ACHN (cell line): ENCODE measurements around the gene DSTN.

Experiments used
- DNase-seq: peaks from one replicate; pipeline ENCODE4 v3.0.0-alpha.2; 2015
- in situ Hi-C: cut with HindIII; loops from 2 replicates; pipeline ENCODE4 v1.10.0; 2017; ENCODE audit warnings: low sequenced_read_pairs, low pct_ligation_motif_present, low pct_unique_long_range_greater_than_20kb

DSTN gene

GRCh38 chr20:17571153-17571527, 1.3 kb downstream of the DSTN start:
- in situ Hi-C loops, result no loop called here
- DNase-seq, result no peak

GRCh38 chr20:17572034-17572638, 2.3 kb downstream of the DSTN start:
- in situ Hi-C loops, result no loop called here

GRCh38 chr20:17573463-17573862, 3.6 kb downstream of the DSTN start:
- DNase-seq, result no peak
- in situ Hi-C loops, result no loop called here

More at GRCh38 chr20:17572034-17572638, 2.3 kb downstream of the DSTN start:
- no peak for DNase-seq

GRCh38 chr20:17576215-17576614, 6.3 kb downstream of the DSTN start:
- DNase-seq, result no peak
- in situ Hi-C loops, result no loop called here

GRCh38 chr20:17579369-17580039, 9.6 kb downstream of the DSTN start:
- in situ Hi-C loops, result no loop called here
- no peak for DNase-seq

- in situ Hi-C loops, result no loop called here
These were observed 11.0 kb downstream of the DSTN start for GRCh38 chr20:17580895-17581294.

GRCh38 chr20:17583126-17583525, 13.3 kb downstream of the DSTN start:
- in situ Hi-C loops, result no loop called here

More at GRCh38 chr20:17580895-17581294, 11.0 kb downstream of the DSTN start:
- no peak for DNase-seq

GRCh38 chr20:17584689-17585088, 14.8 kb downstream of the DSTN start:
- in situ Hi-C loops, result no loop called here
- no peak for DNase-seq

More at GRCh38 chr20:17583126-17583525, 13.3 kb downstream of the DSTN start:
- DNase-seq, result no peak

GRCh38 chr20:17586250-17586649, 16.4 kb downstream of the DSTN start:
- no peak for DNase-seq

GRCh38 chr20:17587148-17587547, 17.3 kb downstream of the DSTN start:
- DNase-seq, result no peak
- in situ Hi-C loops, result no loop called here

More at GRCh38 chr20:17586250-17586649, 16.4 kb downstream of the DSTN start:
- in situ Hi-C loops, result no loop called here

- DNase-seq, result no peak
- in situ Hi-C loops, result no loop called here
These were observed 17.9 kb downstream of the DSTN start for GRCh38 chr20:17587824-17588223.

GRCh38 chr20:17589161-17589834, 19.4 kb downstream of the DSTN start:
- DNase-seq, result no peak
- in situ Hi-C loops, result no loop called here

- in situ Hi-C loops, result no loop called here
- DNase-seq, result no peak
These were observed 20.4 kb downstream of the DSTN start for GRCh38 chr20:17590245-17590644.

GRCh38 chr20:17593902-17594301, 24.0 kb downstream of the DSTN start:
- DNase-seq, result no peak
- in situ Hi-C loops, result no loop called here

GRCh38 chr20:17594443-17594842, 24.6 kb downstream of the DSTN start:
- no peak for DNase-seq
- in situ Hi-C loops, result no loop called here

- DNase-seq, result no peak
- in situ Hi-C loops, result no loop called here
These were observed 26.0 kb downstream of the DSTN start for GRCh38 chr20:17595856-17596255.

GRCh38 chr20:17598013-17598550, 28.2 kb downstream of the DSTN start:
- in situ Hi-C loops, result no loop called here
- no peak for DNase-seq

- in situ Hi-C loops, result no loop called here
- no peak for DNase-seq
These were observed 32.1 kb downstream of the DSTN start for GRCh38 chr20:17601957-17602356.

GRCh38 chr20:17602493-17602892, 32.6 kb downstream of the DSTN start:
- in situ Hi-C loops, result no loop called here

More at GRCh38 chr20:17602493-17602892, 32.6 kb downstream of the DSTN start:
- no peak for DNase-seq
